Endothelial cell of hepatic sinusoid (primary cell): ENCODE data around the gene PREX1.
"Not testable (repeated sequence)": the region's sequence is repeated elsewhere in the genome, so short reads cannot be mapped to it uniquely, and the experiment has no call there.

Experiments
- in situ Hi-C: cut with HindIII; loops from 2 replicates; pipeline ENCODE4 v1.10.0; 2017; ENCODE audit warnings: low sequenced_read_pairs

The PREX1 gene

DNA sequence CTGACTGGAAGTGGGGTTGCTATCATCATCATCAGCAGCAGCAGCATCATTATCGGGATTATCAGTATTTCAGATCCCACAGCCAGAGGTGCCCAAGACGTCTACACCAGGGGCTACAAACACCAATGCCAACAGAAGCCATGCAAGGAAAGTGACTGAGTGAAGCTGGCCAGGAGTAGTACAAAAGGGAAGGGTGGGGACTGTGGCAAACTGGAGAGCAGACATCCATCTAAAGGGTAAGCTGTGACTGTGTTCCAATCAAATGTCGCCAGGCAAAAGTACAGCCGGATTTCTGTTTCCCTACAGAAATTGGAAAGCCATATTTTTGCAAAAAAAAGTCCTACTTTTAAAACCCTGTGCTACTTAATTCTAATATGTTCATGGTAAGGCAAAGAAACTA lies 50.0 kb downstream of the PREX1 start:
- in situ Hi-C loops: no loop called here

DNA sequence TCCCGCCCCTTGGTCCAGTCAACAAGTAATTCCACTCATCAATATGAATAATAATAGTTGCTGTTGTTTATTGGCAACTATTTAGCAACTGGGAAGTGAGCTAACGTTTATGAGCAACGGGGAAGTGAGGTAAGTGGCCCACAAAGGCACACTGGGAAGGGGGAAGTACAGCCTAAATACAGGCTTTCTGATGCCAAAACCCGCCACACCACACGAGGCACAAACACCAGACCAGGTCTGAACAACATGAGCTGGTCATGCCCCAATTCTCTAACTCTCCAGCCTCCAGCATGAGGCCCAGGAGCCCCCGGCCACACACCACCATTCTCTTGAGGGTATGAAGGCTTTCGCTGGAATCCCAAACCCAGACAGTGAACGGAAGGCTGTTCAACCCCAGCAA lies 50.8 kb downstream of the PREX1 start:
- in situ Hi-C loops: no loop called here

DNA sequence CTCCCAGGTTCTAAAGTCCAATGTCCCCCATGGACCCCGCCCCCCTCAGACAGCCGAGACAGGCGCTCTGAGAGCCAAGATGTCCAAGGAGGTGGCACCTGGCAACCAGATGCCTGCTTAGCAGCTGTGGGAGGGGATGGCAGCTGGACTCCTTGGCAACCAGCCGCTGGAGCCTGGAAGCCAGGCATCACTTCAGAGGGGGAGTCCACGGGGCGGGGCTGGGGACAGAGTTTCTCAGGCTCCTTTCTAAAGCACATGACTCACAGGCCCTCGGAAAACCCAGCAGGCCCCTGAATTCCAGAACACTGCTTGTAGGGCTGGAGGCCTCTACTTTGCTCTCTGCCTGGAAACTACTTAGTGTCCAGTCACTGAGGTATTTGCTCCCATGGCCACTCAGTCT lies 51.5 kb downstream of the PREX1 start:
- in situ Hi-C loops: no loop called here

DNA sequence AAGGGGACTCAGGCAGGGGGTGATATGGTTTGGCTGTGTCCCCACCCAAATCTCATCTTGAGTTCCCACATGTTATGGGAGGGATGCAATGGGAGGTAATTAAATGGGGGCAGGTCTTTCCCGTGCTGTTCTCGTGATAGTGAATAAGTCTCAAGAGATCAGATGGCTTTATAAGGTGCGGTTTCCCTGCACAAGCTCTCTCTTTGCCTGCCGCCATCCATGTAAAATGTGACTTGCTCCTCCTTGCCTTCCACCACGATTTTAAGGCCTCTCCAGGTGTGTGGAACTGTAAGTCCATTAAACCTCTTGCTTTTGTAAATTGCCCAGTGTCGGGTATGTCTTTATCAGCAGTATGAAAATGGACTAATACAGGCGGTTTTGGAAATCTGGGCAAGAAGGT lies 52.3 kb downstream of the PREX1 start:
- in situ Hi-C loops: not testable (repeated sequence)

DNA sequence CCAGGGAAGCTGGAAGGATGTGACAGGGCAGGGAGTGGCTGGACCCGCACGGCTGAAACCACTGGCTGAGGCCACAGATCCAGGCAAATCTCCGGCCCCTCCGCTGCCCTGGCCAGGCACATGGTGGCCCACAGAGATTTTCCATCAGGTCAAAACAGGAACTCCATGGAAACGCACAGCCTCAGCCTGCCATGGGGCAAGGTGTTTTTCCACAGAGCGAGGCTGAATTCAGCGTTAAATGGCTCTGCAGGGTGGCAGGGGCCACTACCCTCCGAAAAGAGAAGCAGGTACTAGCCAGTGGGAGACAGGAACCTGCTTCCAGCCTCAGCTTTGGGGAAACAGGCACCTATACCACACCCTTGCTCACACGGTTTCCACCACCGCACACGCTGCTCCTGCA lies 53.1 kb downstream of the PREX1 start:
- in situ Hi-C loops: no loop called here

DNA sequence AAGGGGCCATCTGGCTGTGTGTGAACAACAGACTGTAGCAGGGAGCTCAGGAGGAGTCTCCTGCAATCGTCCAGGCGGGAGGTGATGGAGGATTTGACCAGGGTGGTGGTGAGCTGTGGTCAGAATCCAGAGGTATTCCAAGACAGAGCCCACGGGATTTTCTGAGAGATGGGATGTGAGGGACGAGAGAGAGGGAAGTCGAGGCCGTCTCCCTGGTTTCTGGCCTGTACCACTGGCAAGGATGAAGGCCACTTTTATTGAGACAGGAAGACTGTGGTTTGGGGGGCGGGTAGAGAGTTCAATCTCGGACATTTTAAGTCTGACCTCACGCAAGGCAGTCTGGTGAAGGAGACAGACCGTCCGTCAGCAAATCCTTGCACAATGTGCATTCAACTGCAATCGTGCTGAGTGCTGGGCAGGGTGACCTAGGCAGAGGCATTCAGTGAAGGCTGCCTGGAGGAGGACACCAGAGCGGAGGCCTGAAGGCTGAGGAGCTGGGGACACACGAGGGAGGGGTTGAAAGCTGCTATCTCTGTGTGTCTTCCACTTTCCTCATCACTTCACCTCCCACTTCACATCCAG lies 53.9 kb downstream of the PREX1 start:
- in situ Hi-C loops: no loop called here

DNA sequence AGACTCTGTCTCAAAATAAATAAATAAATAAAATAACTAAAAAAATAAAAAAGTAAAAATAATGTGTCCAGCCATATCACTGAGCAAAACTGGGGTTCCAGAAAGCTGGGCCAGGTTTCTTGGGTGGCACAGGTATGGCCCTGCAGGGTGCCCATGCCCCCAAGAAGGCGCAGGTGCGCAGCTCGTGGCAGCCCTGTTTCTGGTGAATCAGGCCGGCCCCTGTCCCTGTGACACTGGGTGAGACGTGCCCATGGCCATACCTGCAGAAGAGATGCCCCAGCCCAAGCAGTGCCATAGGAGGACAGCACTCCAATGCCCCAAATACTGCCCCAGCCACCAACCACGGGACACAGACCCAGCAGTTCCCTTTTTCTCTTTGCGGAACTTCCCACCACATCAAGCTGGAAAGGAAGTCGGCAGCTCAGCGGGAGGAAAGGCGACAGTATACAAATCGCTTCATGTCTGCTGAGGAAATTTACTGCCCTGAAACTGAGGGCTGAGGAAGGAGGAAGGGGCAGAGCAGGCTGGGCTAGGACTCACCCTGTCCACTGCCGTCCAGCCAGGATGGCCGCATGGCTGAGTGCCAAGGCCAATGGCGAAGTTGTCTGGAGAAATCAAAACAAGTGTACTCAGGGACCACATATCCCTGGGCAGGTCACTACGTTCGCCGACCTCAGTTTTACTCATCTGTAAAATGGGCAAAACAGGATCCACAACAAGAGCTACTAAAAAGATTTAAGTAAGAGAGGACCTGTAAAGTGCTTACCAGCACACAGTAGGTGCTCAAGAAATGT lies 55.4 kb downstream of the PREX1 start:
- in situ Hi-C loops: no loop called here

DNA sequence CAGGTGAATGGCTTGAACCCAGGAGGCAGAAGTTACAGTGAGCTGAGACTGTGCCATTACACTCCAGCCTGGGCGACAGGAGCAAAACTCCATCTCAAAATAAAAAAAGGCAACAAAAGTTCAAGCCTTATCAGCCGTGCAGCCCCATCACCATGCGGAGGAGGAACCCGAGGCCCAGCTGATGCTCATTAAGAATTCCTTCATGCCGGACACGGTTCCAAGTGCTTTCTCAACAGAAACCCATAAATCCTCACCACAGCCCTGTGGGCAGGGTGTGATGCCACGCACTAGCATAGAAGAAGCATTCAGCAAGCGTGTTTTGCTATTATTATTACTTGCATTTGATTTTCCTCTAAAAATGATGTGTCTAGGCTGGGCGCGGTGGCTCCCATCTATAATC lies 56.3 kb downstream of the PREX1 start:
- in situ Hi-C loops: no loop called here

DNA sequence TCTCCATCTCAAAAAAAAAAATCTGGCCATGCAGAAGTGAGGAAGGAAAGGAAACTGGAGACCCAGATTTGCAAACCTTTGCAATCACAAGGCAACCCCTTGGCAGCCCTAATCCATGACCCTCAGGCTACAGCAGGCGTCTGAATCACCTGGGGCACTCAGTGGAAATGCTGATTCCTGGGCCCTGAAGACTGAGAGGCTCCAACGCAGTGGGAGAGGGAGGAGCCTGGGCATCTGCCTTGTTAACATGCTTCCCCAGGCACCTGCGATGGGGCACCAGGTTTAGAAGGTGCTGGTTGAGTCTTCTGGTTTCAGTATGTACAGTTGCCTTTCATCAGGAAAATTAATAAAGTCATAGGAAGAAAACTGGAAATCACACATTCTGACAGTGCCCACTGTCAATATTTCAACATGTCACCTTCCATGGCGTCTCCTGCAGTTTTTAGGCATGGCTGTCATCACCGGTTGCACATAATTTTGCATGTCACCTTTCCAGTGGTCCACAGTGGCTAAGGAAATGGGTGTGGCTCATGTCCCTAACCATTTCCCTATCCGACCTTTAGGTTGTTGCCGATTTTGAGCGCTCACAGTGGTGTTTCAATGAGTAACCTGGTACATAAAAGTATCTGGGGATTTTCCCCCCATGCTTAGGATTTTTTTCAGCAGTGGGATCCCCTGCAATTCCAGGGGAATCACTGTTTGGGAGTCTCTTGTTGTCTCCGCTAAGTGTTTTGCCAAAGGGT lies 56.9 kb downstream of the PREX1 start:
- in situ Hi-C loops: no loop called here

DNA sequence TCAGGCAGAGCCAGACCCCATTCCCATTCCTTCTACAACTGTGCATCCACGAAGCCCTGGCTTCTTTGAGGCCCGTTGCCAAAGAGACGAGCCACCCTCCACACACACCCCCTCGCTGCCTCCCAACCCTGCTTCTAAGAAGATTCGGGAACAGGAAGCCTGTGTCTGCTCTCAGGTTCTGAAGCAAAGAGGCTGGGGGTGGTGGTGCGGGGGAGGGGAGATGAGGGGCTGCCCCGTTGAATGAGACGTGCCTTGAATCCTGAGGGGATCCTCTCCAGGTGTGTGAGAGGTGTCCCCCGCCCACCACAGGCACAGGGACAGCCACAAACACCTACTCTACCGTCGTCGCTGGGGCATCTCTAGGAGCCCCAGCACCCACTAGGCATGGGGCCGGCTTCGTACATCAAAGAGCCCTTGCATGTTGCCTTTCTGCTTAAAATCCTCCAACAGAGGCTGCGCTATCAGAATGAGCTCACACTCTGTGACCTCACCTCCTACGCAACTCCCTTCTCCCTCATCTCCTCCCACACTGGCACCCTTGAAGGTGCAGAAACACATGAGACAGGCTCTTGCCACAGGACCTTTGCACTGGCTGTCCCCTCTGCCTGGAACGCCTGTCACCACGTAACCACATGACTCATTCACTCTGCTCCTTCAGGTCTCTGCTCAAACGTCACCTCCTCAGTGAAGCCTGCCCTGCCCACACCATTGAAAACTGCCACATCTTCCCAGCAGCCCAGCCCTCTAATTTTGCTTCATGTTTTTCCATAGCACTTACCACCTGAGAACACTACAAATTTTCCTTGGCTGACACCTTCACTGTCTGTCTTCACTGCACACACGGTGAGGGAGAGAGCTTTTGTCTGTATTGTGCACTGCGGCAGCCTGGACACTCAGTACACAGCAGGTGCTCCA lies 58.5 kb downstream of the PREX1 start:
- in situ Hi-C loops: no loop called here

DNA sequence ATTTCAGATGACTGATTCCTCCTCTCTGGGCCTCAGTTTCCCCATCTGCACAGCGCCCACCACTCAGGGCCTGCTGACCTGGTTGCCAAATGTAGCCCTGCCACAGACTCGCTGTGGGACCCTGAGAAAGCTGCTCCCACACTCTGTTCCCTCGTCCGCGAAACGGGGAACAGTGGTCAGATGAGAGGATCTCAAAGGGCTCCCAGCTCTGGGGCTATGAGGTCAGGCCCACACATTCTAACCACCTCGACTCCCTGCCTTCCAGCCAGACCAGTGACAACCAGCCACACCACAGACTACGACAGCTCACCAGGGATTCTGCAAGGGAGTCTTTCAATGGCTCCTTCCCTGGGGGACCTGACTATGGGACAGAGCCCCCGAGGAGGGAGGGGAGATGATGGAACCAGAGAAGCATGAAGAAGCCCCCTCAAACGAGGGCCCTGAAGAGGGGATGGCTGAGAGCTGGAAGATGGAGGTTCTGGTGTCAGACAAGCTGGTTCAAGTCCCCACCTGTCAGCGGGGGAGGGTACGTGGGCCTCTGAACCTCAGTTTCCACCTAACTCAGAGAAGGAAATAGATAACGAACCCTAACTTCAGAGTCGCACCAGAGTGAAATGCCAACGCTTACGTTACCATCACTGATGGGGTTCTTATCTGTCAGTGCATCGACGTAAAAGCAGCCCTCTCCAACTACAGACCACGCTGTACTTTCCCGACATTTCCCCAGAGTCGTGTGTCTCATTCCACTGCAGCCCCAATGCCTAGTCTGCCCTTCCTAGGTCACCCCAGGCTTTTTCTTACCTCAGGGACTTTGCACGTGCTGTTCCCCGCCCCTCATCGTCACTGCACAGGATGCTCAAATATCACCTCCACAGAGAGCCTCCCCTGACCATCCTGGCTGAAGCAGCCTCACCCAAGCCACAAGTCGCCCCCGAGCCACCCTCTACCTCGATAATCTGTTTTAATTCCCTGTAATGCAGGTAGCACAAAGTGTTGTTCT lies 60.5 kb downstream of the PREX1 start:
- in situ Hi-C loops: no loop called here

DNA sequence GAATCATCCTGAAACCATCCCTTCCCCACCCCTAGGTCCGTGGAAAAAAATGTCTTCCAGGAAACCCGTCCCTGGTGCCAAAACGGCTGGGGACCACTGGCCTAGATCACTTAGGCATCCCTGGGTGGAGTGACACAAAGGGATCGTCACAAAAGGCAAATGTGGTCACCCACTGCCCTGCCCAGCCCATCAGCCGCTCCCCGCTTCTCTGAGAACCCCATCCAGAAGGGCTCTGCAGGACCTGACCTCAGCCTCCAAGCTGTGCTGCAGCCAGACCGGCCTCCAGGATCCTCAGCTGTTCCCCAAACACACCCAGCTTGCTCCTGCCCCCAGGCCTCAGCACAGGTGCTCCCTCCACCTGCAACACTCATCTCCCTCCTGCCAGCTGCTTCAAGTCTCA lies 61.6 kb downstream of the PREX1 start:
- in situ Hi-C loops: no loop called here

DNA sequence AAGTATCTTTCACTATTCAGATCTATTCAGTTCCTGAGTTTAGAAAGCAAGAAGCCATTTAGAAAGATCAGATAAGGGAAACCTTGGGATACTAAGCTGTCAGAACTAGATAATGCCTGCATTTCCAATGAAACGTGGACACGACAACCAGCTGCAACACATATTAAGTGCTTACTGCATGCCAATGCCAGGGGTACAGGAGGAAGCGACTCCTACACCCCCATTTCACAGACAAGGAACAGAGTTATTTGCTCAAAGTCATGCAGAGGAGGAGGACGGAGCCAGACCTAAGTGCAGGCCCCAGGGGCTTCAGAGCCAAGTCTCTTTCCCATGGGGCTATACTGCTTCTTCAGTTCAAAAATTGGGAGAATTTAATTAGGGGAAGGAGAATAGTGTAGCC lies 62.4 kb downstream of the PREX1 start:
- in situ Hi-C loops: no loop called here

DNA sequence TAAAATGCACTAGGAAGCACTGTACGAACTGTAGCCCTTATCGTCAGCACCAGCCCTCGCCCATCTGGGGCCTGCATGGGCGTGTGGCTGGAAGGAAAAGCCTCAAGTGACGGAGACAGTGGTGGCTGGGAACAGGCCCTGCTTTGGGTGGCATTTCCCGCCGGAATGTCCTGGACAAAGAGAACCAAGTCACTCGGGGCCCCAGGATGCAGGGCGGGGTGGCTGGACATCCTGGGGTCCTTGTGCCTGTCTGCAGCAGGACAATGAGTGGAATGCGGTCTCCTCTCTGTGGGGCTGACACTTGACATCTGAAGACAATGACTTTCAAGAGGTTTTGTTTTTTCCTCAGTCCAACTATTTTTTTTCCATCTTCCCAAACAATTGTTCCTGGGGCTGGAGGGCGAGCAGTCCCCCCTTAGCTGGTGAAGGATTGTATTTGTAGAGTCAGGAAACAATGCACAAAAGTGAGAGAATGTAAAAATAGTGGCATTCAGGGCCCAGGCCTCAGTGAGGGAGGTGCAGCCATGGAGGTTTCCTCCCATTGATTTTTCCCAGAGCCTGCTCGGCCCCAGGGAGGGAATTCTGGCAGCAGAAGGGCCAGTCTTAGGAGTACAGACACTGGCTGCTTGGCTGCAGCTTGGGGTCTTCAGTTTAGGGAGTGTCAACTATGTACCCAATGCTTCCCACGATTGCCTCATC lies 64.4 kb downstream of the PREX1 start:
- in situ Hi-C loops: no loop called here

DNA sequence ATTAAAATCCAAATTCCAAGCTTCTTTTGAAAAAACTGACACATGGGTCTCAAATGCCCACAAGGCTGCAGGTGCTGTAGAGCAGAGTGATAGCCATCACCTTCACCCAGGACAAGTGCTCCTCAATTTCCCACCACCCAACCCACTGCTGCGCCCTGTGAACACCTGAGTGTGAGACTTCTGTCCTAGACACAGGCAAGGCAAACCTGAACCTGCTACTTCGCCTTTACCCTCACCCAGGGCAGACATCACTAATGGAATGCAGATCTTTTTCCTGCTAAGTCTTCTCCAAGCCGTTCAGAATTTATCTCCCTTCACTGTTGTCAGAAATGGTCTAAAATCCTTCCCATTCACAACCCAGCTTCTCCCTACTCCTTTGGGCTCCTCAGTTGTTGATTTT lies 65.9 kb downstream of the PREX1 start:
- in situ Hi-C loops: no loop called here

DNA sequence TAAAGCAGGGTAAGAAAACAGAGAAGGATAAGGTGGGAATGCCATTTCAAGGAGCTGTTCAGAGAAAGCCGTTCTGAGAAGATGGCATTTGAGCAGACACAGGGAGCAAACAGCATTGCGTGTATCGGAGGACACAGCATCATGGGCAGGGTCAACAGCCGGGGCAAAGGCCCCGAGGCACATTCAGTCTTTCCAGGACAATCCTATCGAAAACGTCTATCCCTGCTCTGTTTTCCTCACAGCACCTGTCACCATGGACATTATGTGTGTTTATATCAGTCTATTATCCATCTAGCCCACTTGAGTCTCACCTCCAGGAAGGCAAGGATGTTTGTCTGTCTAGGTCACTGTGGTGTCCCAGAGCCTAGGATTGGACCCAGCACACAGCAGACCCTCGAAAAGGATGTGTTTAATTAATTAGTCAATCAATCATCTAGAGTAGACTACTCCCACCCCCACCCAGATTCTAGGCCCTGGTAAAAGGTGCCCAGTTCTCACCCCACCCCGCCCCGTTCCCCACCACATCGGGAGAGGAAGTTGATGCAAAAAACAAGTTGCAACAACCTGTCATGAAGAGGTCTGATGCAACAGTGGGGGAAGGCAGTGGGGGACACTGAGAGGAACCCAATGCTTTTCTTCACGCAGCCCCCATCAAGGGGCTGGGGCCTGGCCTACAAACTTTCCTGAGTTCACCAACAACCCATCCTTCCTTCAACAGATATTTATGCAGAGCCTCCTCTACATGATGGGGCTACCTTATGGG lies 66.6 kb downstream of the PREX1 start:
- in situ Hi-C loops: no loop called here

DNA sequence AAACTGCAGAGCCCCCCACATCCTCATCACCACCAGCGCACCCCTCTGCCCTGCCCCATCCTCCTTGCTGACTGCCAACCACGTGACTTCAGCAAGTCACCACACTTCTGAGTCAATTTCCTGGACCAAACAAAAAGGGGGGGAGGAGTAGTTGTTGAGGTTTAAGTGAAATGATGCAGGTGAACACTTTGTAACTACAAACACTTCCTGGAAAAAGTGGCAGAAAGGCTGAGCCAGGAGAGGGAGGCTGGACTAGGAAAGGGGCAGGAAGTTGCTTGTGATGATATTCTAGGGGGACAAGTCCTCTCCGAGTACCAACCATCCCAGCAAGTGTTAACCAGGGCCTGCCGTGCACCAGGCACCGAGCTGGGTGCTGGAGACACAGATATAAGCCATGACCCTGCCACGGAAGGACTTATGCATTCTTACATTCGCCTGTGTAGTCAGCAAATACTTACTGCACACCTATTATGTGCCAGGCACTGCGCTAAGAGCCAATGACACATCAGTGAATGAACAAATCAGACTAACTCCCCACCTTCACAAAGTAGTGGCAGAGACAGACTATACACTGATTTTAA lies 67.3 kb downstream of the PREX1 start:
- in situ Hi-C loops: no loop called here

DNA sequence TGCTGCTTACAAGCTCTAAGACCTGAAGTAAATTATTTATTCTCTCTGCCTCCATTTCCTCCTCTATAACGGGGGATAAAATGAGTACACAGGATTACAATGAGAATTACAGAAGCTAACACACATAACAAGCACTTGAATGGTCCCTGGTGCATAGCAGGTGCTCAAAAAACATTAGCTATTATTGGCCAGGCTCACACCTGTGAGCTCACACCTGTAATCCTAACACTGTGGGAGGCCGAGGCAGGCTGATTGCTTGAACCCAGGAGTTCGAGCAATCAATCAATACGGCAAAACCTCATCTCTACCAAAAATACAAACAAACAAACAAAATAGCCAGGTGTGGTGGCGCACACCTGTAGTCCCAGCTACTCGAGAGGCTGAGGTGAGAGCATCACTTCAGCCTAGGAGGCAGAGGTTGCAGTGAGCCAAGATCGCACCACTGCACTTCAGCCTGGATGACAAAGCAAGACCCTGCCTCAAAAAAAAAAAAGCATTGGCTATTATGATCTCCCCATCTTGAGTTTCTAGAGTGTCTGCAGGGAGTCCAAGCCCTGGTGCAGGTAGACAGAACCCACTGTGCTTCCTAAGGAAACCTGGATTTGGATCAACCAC lies 68.1 kb downstream of the PREX1 start:
- in situ Hi-C loops: no loop called here
